ENCODE data around the gene MOB1B. TPM values are rescaled to one million over a fixed set of nuclear protein-coding genes. Genes with fewer than 3 reads are reported as not detected.

The MOB1B gene
- total and polyA plus RNA-seq, 2 of the 13 experiments (the other 11 are each of a cell fraction or from before 2014, with no cell fraction given), result 3.9 to 4.0 TPM

- TF ChIP-seq ZNF362 (CRISPR knock-in tag; IDR thresholded peaks at IDR 0.05; ENCODE audit: borderline replicate concordance) (no peak), IRF2 (CRISPR knock-in tag; IDR thresholded peaks at IDR 0.05) (no peak)
Observed at GRCh38 chr4:70914631-70915030, 12.5 kb downstream of the MOB1B start (continued).

GRCh38 chr4:70915036-70915815, 13.1 kb downstream of the MOB1B start:
- H3K27me3 ChIP-seq (ENCODE audit: control insufficient read depth in 1 of 2, insufficient read depth in 2 of 2, low read length in 2 of 2), result no peaks in the 10 kb centered on the region; a peak in 1 of 5 replicates
- no peaks in the 10 kb centered on the region for H3K9me3 ChIP-seq (ENCODE audit: low read length)
- H3K4me1 ChIP-seq (ENCODE audit: insufficient read depth, low read length), result peaks cover 23% of the 10 kb centered on the region
- FAIRE-seq, result no peak
- POLR2A ChIA-PET, result no interaction called here
- peaks cover 16% of the 10 kb centered on the region for H3K79me2 ChIP-seq (ENCODE audit: insufficient read depth, low read length)
- CTCF ChIA-PET (ENCODE audit: low intra/inter-chr PET ratio, low total read pairs), result no interaction called here
- H4K20me1 ChIP-seq (ENCODE audit: insufficient read depth, low read length), result 0 out of 2 replicates have a peak, but pooled peaks cover 2% of the 10 kb centered on the region
- no peak overlapping the region for H3K9ac ChIP-seq (ENCODE audit: insufficient read depth, low read depth, low read length)
- WGBS (ENCODE audit: low lambda C conversion rate), result 88% methylated on average over 14 of the region's 14 CpGs
- ATAC-seq, result no peak
- H3K36me3 ChIP-seq (replicated peaks in 1 of 2; ENCODE audit: control insufficient read depth in 1 of 2, insufficient read depth in 2 of 2, low read length in 2 of 2), result no peaks in the 10 kb centered on the region
- H3K4me3 ChIP-seq (replicated peaks in 1 of 3; ENCODE audit: insufficient read depth in 1 of 3, low read depth in 2 of 3, low read length in 3 of 3), result no peak overlapping the region
- no TSS peak for BruUV-seq (replicated peaks)
- no peak overlapping the region for H3K27ac ChIP-seq (ENCODE audit: extremely low read length, insufficient read depth, low read length)
- in situ Hi-C loops (cut with HindIII; ENCODE audit: extremely low pct_ligation_motif_present, low pct_unique_long_range_greater_than_20kb), result no loop called here
- no peak overlapping the region for H3K4me2 ChIP-seq (ENCODE audit: low read depth, low read length)
- no peak for DNase-seq (ENCODE audit: low spot score)
- intact Hi-C loops (cut with micrococcal nuclease; ENCODE audit: unreplicated experiment), result no loop called here
- H2AFZ ChIP-seq (ENCODE audit: low read length), result no peak overlapping the region
- no peak for TF ChIP-seq E2F5 (CRISPR knock-in tag; conservative IDR thresholded peaks at IDR 0.05)
- TF ChIP-seq THAP9 (CRISPR knock-in tag; IDR thresholded peaks at IDR 0.05; ENCODE audit: borderline replicate concordance), result no peak
- TF ChIP-seq ZNF678 (CRISPR knock-in tag; IDR thresholded peaks at IDR 0.05), result no peak
- no peak for TF ChIP-seq ZNF781 (CRISPR knock-in tag; IDR thresholded peaks at IDR 0.05; ENCODE audit: borderline replicate concordance, not compliant biosample characterization)
- TF ChIP-seq DPF2 (CRISPR knock-in tag; IDR thresholded peaks at IDR 0.05; ENCODE audit: borderline replicate concordance, low read depth), result no peak
- TF ChIP-seq ARID4A (CRISPR knock-in tag; IDR thresholded peaks at IDR 0.05; ENCODE audit: borderline replicate concordance), result no peak
- no peak for TF ChIP-seq ZFP41 (CRISPR knock-in tag; IDR thresholded peaks at IDR 0.05; ENCODE audit: borderline replicate concordance)
- TF ChIP-seq HES4 (CRISPR knock-in tag; IDR thresholded peaks at IDR 0.05; ENCODE audit: borderline replicate concordance), result no peak
- TF ChIP-seq ISX (CRISPR knock-in tag; conservative IDR thresholded peaks at IDR 0.05), result no peak
